Neutrophil (primary cell): ENCODE results near the gene GRID2.

ENCODE experiments used
- H3K27ac ChIP-seq: fragments of 200-600 bp; sonication (generic); 2 replicates; pipeline ENCODE4 v1.5.1; 2016; ENCODE audit warnings: mild to moderate bottlenecking, moderate library complexity
- H3K27me3 ChIP-seq: fragments of 200-600 bp; sonication (generic); 2 replicates; pipeline ENCODE4 v1.6.0; 2016; ENCODE audit warnings: mild to moderate bottlenecking
- H3K36me3 ChIP-seq: fragments of 200-600 bp; sonication (generic); 2 replicates; pipeline ENCODE4 v1.5.1; 2017
- H3K4me1 ChIP-seq, 2 experiments: fragments of 200-600 bp in 1 of 2; sonication (generic) in 1 of 2; 1 replicate in 1 of 2; 2 replicates in 1 of 2; pipeline versions ENCODE4 v1.5.1 to v1.6.1; 2013 to 2016; ENCODE audit warnings: low read depth in 1 of 2, low read length in 1 of 2, mild to moderate bottlenecking in 1 of 2, moderate library complexity in 1 of 2; ENCODE audit not compliant: control insufficient read depth in 1 of 2, insufficient read depth in 1 of 2
- H3K4me3 ChIP-seq, 2 experiments: fragments of 200-600 bp in 1 of 2; sonication (generic) in 1 of 2; 1 replicate in 1 of 2; 2 replicates in 1 of 2; pipeline ENCODE4 v1.5.1; 2013 to 2016; ENCODE audit warnings: low read depth in 1 of 2, low read length in 1 of 2, mild to moderate bottlenecking in 1 of 2, moderate library complexity in 1 of 2
- H3K9me3 ChIP-seq: fragments of 200-600 bp; sonication (generic); 2 replicates; pipeline ENCODE4 v1.5.1; 2016
- CTCF ChIP-seq: fragments of 200-600 bp; sonication (generic); IDR thresholded peaks from 2 replicates; pipeline ENCODE4 v1.5.1; 2016; ENCODE audit warnings: antibody characterized with exemption

GRID2 gene

DNA sequence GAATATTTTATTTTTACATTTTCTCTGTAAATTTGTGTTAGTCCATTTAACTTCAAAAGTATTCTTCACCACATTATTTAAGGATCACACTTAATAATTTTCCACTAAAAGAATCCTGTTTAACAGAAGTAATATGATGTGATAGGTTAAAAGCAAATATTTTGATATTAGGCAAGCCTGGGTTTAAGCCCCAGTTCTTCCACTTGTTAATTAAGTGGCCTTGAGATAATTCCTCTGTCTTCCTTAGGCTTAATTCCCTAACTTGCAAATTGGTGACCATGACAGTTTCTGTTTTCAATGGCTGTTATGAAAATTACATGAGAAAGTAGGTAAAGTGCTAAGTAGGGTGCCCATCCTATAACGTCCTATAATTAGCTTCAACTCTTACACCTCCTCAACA, 1394.9 kb downstream of the GRID2 start:
- H3K4me1 ChIP-seq, result no peaks in the 10 kb centered on the region
- H3K36me3 ChIP-seq, result no peaks in the 10 kb centered on the region
- no peak for TF ChIP-seq CTCF
- H3K4me3 ChIP-seq, result no peak overlapping the region
- no peaks in the 10 kb centered on the region for H3K27me3 ChIP-seq
- H3K9me3 ChIP-seq, result no peaks in the 10 kb centered on the region
- H3K27ac ChIP-seq, result no peak overlapping the region

DNA sequence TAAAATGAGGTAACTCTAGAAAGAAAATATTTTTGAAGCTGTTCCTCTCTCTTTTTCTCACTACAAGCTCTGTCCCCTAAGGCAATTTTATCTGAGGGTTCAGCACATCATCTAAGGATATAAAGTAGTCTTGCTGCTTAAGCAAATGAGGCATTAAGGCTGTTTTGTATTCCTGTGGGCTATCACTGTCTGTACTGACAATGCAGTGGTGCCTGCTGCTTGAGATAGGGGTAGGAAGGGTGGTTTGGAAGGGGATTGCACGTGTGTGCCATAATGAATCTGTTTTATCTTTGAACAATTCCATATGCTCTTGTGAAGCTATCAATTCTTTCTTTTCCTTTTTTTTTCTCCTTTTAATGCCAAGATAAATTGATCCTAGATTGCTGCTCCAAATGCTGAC, 1396.8 kb downstream of the GRID2 start:
- no peak for TF ChIP-seq CTCF
- Histone ChIP-seq H3K27ac (no peak overlapping the region), H3K27me3 (no peaks in the 10 kb centered on the region), H3K9me3 (no peaks in the 10 kb centered on the region), H3K4me1 (no peaks in the 10 kb centered on the region), H3K36me3 (no peaks in the 10 kb centered on the region), H3K4me3 (no peak overlapping the region)

DNA sequence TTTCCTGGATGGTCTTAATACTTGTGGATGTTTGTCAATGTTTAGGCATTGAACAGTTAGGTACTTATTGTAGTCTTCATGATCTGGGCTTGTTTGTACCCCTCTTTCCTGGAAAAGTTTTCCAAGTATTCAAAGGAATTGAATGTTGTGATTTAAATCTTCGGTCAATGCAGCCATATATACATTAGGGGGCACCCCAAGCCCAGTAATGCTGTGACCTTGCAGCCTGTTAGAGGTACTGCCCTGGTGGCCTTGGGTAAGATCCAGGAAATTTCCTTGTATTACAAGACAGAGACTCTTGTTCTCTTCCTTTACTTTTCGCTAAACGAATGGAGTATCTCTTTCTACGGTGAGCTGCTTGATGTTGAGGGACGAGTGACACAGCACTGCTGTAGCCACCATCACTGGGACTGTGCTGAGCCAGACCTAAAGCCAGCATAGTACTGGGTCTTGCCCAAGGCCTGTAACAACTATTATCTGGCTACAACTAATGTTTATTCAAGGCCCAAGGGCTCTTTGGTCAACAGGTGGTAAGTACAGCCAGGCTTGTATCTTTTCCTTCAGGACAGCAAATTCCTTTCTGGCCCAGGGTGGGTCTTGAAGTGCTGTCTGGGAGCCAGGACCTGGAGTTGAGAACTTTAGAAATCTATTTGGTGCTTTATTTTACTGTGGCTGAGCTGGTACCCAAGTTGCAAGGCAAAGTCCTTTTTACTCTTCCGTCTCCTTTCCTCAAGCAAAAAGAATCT, 1406.5 kb downstream of the GRID2 start:
- Histone ChIP-seq H3K27ac (no peak overlapping the region), H3K9me3 (no peaks in the 10 kb centered on the region)

DNA sequence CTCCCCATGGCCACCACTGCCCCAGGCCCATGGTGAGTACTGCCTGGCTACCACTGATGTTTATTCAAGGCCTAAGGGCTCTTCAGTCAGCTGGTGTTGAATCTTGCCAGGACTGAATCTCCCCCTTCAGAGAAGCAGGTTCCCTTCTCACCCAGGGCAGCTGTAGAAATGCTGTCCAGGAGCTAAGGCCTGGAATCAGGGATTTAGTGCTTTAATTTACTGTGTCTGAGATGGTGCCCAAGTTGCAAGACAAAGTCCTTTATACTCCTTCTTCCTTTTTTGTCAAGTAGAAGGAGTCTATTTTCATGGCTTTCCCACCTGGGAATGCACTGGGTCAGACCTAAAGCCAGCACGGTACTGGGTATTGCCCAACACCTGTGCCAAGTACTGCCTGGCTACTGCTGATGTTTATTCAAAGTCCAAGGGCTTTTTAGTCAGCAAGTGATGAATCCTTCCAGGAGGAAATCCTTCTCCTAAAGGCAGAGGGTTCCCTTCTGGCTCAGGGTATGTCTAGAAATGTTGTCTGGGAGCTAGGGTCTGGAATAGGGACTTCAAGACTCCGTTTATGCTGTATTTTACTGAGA, 1407.2 kb downstream of the GRID2 start:
- Histone ChIP-seq H3K27ac (no peak overlapping the region), H3K9me3 (no peaks in the 10 kb centered on the region), H3K4me1 (no peaks in the 10 kb centered on the region), H3K4me3 (no peak overlapping the region), H3K27me3 (no peaks in the 10 kb centered on the region), H3K36me3 (no peaks in the 10 kb centered on the region)
- no peak for TF ChIP-seq CTCF

More for the DNA sequence above, 1406.5 kb downstream of the GRID2 start:
- no peaks in the 10 kb centered on the region for H3K36me3 ChIP-seq
- H3K27me3 ChIP-seq, result no peaks in the 10 kb centered on the region
- TF ChIP-seq CTCF, result no peak
- no peaks in the 10 kb centered on the region for H3K4me1 ChIP-seq
- no peak overlapping the region for H3K4me3 ChIP-seq

- H3K4me1 ChIP-seq, result no peaks in the 10 kb centered on the region
- no peaks in the 10 kb centered on the region for H3K27me3 ChIP-seq
- no peak overlapping the region for H3K4me3 ChIP-seq
- no peaks in the 10 kb centered on the region for H3K9me3 ChIP-seq
- TF ChIP-seq CTCF, result no peak
- no peak overlapping the region for H3K27ac ChIP-seq
- no peaks in the 10 kb centered on the region for H3K36me3 ChIP-seq
Measured at GRCh38 chr4:93718233-93718632, 1414.5 kb downstream of the GRID2 start.
